ENCODE results near the gene MARCHF3. TPM values are rescaled to one million over a fixed set of nuclear protein-coding genes. Genes with fewer than 3 reads are reported as not detected.
"Not testable (repeated sequence)": the region's sequence is repeated elsewhere in the genome, so short reads cannot be mapped to it uniquely, and the experiment has no call there.

Gene MARCHF3
- total RNA-seq, 2 experiments from 2014 or later: 11.8 TPM

- CTCF ChIA-PET: no interaction called here
- intact Hi-C loops (cut with micrococcal nuclease): no loop called here
- H3K4me3 Mint-ChIP-seq: no peak overlapping the region
These were observed 75.4 kb downstream of the MARCHF3 start for GRCh38 chr5:126954981-126955380.

DNA sequence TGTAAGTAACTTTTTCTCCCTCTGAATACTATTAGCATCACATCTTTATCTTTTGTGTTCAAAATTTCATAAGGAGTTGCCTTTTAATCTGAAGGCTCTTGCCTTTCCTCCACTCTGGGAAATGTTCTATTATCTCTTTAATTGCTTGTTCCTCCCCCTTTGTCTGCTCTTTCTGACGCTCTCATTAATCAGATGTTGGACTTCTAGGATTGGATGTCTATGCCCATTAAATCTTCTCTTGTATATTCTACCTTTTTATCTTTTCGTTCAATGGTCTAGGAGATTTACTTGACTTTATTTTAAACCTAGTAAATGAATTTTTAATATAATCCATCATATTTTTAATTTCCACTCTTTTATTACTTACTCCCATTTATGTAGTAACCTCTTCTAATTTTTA is 76.7 kb downstream of the MARCHF3 start:
- no peaks in the 10 kb centered on the region for H3K9me3 Mint-ChIP-seq
- CTCF ChIA-PET: no interaction called here
- no peak for DNase-seq
- no peaks in the 10 kb centered on the region for H3K36me3 Mint-ChIP-seq (ENCODE audit: low read depth)
- no peaks in the 10 kb centered on the region for H3K27me3 Mint-ChIP-seq (ENCODE audit: low read depth)
- intact Hi-C loops (cut with micrococcal nuclease): no loop called here
- H3K4me1 Mint-ChIP-seq (ENCODE audit: low read depth): no peaks in the 10 kb centered on the region
- H3K27ac Mint-ChIP-seq: no peak overlapping the region
- no peak overlapping the region for H3K4me3 Mint-ChIP-seq

More at GRCh38 chr5:126954981-126955380, 75.4 kb downstream of the MARCHF3 start:
- Mint-ChIP-seq H3K36me3 (ENCODE audit: low read depth) (no peaks in the 10 kb centered on the region), H3K27me3 (ENCODE audit: low read depth) (no peaks in the 10 kb centered on the region), H3K4me1 (ENCODE audit: low read depth) (no peaks in the 10 kb centered on the region), H3K9me3 (no peaks in the 10 kb centered on the region), H3K27ac (no peak overlapping the region)
- no peak for DNase-seq

- CTCF ChIA-PET: no interaction called here
- no peaks in the 10 kb centered on the region for H3K36me3 Mint-ChIP-seq (ENCODE audit: low read depth)
These were observed 80.9 kb downstream of the MARCHF3 start for GRCh38 chr5:126949475-126949874.

DNA sequence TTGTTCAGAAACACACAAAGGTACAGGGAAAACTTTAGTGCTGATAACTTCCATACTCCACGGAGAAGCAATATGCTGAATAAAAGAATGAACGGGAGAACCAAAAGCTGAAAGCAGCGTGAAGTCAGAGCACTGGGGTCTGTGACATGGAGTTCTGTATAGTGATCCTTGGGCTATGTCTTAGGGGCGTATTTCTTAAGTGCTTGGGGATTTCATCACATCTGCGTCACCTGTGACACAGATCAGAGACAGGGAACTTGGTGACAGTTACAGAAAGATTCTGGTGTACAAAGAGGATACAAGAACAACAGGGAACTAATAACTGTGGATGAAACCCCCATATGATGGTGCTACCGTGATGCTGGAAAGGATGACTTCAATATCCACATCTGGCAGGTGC is 81.9 kb downstream of the MARCHF3 start:
- Mint-ChIP-seq H3K4me1 (ENCODE audit: low read depth) (peaks cover 11% of the 10 kb centered on the region), H3K27me3 (ENCODE audit: low read depth) (no peaks in the 10 kb centered on the region), H3K36me3 (ENCODE audit: low read depth) (no peaks in the 10 kb centered on the region), H3K4me3 (no peak overlapping the region), H3K27ac (no peak overlapping the region), H3K9me3 (no peaks in the 10 kb centered on the region)
- no peak for DNase-seq
- intact Hi-C loops (cut with micrococcal nuclease): no loop called here
- CTCF ChIA-PET: no interaction called here

More at GRCh38 chr5:126949475-126949874, 80.9 kb downstream of the MARCHF3 start:
- Mint-ChIP-seq H3K4me3 (no peak overlapping the region), H3K9me3 (no peaks in the 10 kb centered on the region), H3K4me1 (ENCODE audit: low read depth) (peaks cover 11% of the 10 kb centered on the region), H3K27ac (no peak overlapping the region), H3K27me3 (ENCODE audit: low read depth) (no peaks in the 10 kb centered on the region)
- DNase-seq: no peak
- intact Hi-C loops (cut with micrococcal nuclease): no loop called here

GRCh38 chr5:126948011-126948355 is 82.4 kb downstream of the MARCHF3 start:
- no peaks in the 10 kb centered on the region for H3K9me3 Mint-ChIP-seq
- no peaks in the 10 kb centered on the region for H3K36me3 Mint-ChIP-seq (ENCODE audit: low read depth)
- intact Hi-C loops (cut with micrococcal nuclease): no loop called here
- H3K27me3 Mint-ChIP-seq (ENCODE audit: low read depth): no peaks in the 10 kb centered on the region
- no peak overlapping the region for H3K27ac Mint-ChIP-seq
- no peak overlapping the region for H3K4me3 Mint-ChIP-seq
- H3K4me1 Mint-ChIP-seq (ENCODE audit: low read depth): peaks cover 11% of the 10 kb centered on the region
- DNase-seq: no peak
- CTCF ChIA-PET: no interaction called here

DNA sequence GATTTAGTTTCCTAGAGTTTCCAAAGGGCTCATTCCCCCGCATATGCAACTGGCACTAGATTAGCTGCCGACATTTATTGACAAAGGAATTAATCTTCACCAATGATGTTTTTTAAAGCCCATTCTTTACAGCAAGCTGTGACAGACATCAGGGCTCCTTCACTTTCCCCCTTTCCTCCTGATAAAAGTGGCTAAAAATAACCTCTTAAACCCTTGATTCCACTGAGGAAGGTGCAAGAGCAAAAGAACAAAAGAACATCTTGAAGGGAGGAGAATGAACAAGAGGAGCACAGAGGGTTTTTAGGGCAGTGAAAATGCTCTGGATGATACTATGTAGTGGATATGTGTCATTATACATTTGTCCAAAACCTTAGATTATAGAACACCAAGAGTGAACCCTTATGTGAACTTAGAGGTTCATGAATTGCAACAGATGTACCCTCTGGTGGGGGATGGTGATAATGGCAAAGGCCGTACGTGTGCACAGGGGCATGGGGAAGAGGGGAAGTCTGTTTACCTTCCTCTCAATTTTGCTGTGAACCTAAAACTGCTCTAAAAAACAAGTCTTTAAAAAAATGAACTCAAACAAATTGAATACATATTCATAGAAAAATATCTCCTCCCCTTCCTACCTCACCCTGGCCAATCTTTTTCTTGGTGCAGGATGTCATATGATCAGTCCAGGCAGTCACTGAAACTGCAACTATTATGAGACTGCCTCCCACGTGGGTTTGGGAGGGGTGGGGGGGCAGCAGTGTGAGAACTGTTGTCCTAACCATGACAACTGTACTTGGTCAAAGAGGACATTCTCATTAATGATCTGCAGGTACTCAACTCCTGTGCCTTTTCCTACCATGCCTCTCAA is 83.0 kb downstream of the MARCHF3 start:
- H3K4me1 Mint-ChIP-seq (ENCODE audit: low read depth): peaks cover 11% of the 10 kb centered on the region
- no peaks in the 10 kb centered on the region for H3K9me3 Mint-ChIP-seq
- CTCF ChIA-PET: no interaction called here
- H3K36me3 Mint-ChIP-seq (ENCODE audit: low read depth): no peaks in the 10 kb centered on the region
- H3K27ac Mint-ChIP-seq: no peak overlapping the region
- H3K27me3 Mint-ChIP-seq (ENCODE audit: low read depth): no peaks in the 10 kb centered on the region
- H3K4me3 Mint-ChIP-seq: no peak overlapping the region
- intact Hi-C loops (cut with micrococcal nuclease): no loop called here
- peak; percentile 31 for DNase-seq

- H3K4me3 Mint-ChIP-seq; H3K9me3 Mint-ChIP-seq; intact Hi-C loops (cut with micrococcal nuclease); H3K27ac Mint-ChIP-seq; H3K36me3 Mint-ChIP-seq (ENCODE audit: low read depth); H3K27me3 Mint-ChIP-seq (ENCODE audit: low read depth); CTCF ChIA-PET; DNase-seq: not testable (repeated sequence)
- peaks cover 18% of the 10 kb centered on the region for H3K4me1 Mint-ChIP-seq (ENCODE audit: low read depth)
These were observed 87.5 kb downstream of the MARCHF3 start for GRCh38 chr5:126942908-126943307.

- Mint-ChIP-seq H3K27me3 (ENCODE audit: low read depth) (no peaks in the 10 kb centered on the region), H3K36me3 (ENCODE audit: low read depth) (no peaks in the 10 kb centered on the region), H3K4me3 (no peak overlapping the region), H3K9me3 (no peaks in the 10 kb centered on the region), H3K27ac (no peak overlapping the region), H3K4me1 (ENCODE audit: low read depth) (peaks cover 12% of the 10 kb centered on the region)
- intact Hi-C loops (cut with micrococcal nuclease): loop anchor here (1.0 to 2.0 kb wide), 3 partner anchors 31 to 89 kb away; partner anchors contain the start of gene MARCHF3
- CTCF ChIA-PET: interaction anchor here (0.7 kb wide), 1 partner anchor 433 kb away, joined by 3 read pairs; no protein-coding TSS in a partner anchor
- DNase-seq: no peak
These were observed 89.0 kb downstream of the MARCHF3 start for GRCh38 chr5:126941403-126941802.

DNA sequence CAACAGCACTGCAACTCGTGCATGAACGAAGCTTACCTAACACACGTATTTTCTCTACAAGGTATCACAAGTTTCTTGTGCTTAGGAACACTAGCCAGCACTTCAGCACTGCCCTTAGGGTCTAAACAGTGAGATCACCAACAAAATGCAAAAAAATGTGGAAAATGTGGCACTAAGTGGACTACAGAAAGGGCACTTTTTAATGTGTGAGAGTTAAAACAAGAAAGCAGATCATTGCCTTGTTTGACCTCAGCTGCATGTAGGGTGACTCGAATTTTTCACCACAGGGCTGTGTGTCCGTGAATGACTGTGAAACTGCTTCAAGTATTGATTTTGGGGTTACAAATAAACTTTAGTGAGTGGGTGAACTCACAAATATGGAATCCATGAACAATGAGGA is 90.5 kb downstream of the MARCHF3 start:
- no peaks in the 10 kb centered on the region for H3K27me3 Mint-ChIP-seq (ENCODE audit: low read depth)
- intact Hi-C loops (cut with micrococcal nuclease): loop anchor here (2.0 kb wide), 1 partner anchor 33 kb away; no protein-coding TSS in a partner anchor
- DNase-seq: no peak
- no peaks in the 10 kb centered on the region for H3K36me3 Mint-ChIP-seq (ENCODE audit: low read depth)
- H3K4me1 Mint-ChIP-seq (ENCODE audit: low read depth): peaks cover 12% of the 10 kb centered on the region
- CTCF ChIA-PET: no interaction called here
- no peak overlapping the region for H3K27ac Mint-ChIP-seq
- H3K4me3 Mint-ChIP-seq: no peak overlapping the region
- no peaks in the 10 kb centered on the region for H3K9me3 Mint-ChIP-seq

GRCh38 chr5:126938466-126938865 is 91.9 kb downstream of the MARCHF3 start:
- Mint-ChIP-seq H3K27me3 (ENCODE audit: low read depth) (no peaks in the 10 kb centered on the region), H3K4me3 (no peak overlapping the region), H3K36me3 (ENCODE audit: low read depth) (no peaks in the 10 kb centered on the region), H3K27ac (no peak overlapping the region), H3K4me1 (ENCODE audit: low read depth) (peaks cover 12% of the 10 kb centered on the region), H3K9me3 (no peaks in the 10 kb centered on the region)
- intact Hi-C loops (cut with micrococcal nuclease): no loop called here
- DNase-seq: no peak
- CTCF ChIA-PET: no interaction called here

- Mint-ChIP-seq H3K4me3 (no peak overlapping the region), H3K27me3 (ENCODE audit: low read depth) (no peaks in the 10 kb centered on the region), H3K36me3 (ENCODE audit: low read depth) (no peaks in the 10 kb centered on the region), H3K27ac (no peak overlapping the region), H3K9me3 (no peaks in the 10 kb centered on the region), H3K4me1 (ENCODE audit: low read depth) (peaks cover 12% of the 10 kb centered on the region)
- intact Hi-C loops (cut with micrococcal nuclease): no loop called here
- DNase-seq: no peak
- CTCF ChIA-PET: no interaction called here
These were observed 92.6 kb downstream of the MARCHF3 start for GRCh38 chr5:126937771-126938170.

DNA sequence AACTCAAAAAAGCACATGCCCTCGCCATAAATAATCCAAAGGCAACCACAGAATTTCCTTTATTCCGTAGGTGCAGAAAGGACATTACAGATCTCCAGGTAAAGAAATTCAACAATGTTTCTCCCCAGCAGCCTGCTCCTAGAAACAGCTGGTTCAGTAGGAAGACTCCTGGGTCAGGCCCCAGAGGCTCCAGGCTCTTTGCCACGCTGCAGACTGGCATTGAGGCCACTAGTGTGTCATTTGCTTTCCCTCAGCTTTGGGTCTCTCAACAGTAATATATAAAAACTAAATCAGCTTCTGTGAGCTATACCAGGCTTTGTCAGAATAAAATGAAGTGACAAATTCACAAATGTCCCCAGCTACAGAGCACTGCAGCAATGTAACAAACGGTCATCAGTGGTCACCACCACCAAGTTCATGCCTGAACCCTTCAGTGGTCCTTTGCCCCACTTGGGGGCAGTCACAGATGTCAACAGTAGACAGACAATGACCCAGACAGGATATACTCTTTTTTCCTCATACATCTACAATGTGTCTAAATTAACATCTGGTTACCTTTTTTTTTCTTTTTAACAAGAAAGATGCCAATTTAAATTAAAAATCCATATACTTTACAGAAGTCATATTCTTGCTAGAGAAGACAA is 93.5 kb downstream of the MARCHF3 start:
- no peaks in the 10 kb centered on the region for H3K9me3 Mint-ChIP-seq
- no peak overlapping the region for H3K27ac Mint-ChIP-seq
- intact Hi-C loops (cut with micrococcal nuclease): no loop called here
- H3K4me1 Mint-ChIP-seq (ENCODE audit: low read depth): peaks cover 11% of the 10 kb centered on the region
- no peak overlapping the region for H3K4me3 Mint-ChIP-seq
- CTCF ChIA-PET: no interaction called here
- no peak for DNase-seq
- no peaks in the 10 kb centered on the region for H3K27me3 Mint-ChIP-seq (ENCODE audit: low read depth)
- no peaks in the 10 kb centered on the region for H3K36me3 Mint-ChIP-seq (ENCODE audit: low read depth)
